Adrenal gland (tissue), 12 donors: ENCODE data around the gene EHBP1L1. TPM values are rescaled to one million over a fixed set of nuclear protein-coding genes. Genes with fewer than 3 reads are reported as not detected.

Experiments
- DNase-seq, 7 donors: peaks; one replicate each; pipeline ENCODE4 v3.0.0-alpha.2; 2019 to 2020
- H3K27ac ChIP-seq, 5 donors: fragments of 200-600 bp; sonication (generic) in 4 of 5; 1 replicate in 3 of 5; 2 replicates in 2 of 5; pipeline versions ENCODE4 v1.5.1 to v1.8.0; 2016 to 2020; ENCODE audit warnings: mild to moderate bottlenecking in 1 of 5
- H3K27me3 ChIP-seq: fragments of 200-600 bp; 2 replicates; pipeline ENCODE4 v1.8.0; 2021
- H3K36me3 ChIP-seq, 2 donors: fragments of 200-600 bp; replicated peaks in 1 of 2; 1 replicate in 1 of 2; 2 replicates in 1 of 2; pipeline versions ENCODE4 v1.5.1 to v1.8.0; 2018 to 2022
- H3K4me1 ChIP-seq, 2 donors: fragments of 200-600 bp; replicated peaks in 1 of 2; 1 replicate in 1 of 2; 2 replicates in 1 of 2; pipeline versions ENCODE4 v1.5.1 to v1.8.0; 2018 to 2021
- H3K4me3 ChIP-seq, 4 donors: fragments of 200-600 bp; sonication (generic) in 3 of 4; one replicate each; pipeline ENCODE4 v1.5.1; 2016 to 2018
- H3K9me3 ChIP-seq, 3 donors: fragments of 200-600 bp; sonication (generic) in 1 of 3; replicated peaks in 1 of 3; 1 replicate in 2 of 3; 2 replicates in 1 of 3; pipeline versions ENCODE4 v1.5.1 to v1.8.0; 2016 to 2021
- POLR2A ChIP-seq, 2 donors: fragments of 450-650 bp; IDR thresholded peaks; one replicate each; pipeline ENCODE4 v1.6.1; 2017; ENCODE audit warnings: antibody characterized with exemption in 2 of 2, mild to moderate bottlenecking in 2 of 2, moderate library complexity in 1 of 2
- WGBS, 4 donors: extraction: QIAGEN DNeasy Blood & Tissue Kit in 2 of 4; methylation state at CpG; one replicate each; pipeline versions ENCODE4 v1.1.5 to v1.1.7; 2013 to 2017; 5-methylcytosine and 5-hydroxymethylcytosine counted together
- intact Hi-C, 2 donors: fragments of 100-400 bp; cut with DNase I; formaldehyde crosslinking; loops; one replicate each; pipeline versions ENCODE4 v1.14.1 to v1.15.0; 2022 to 2023
- polyA plus RNA-seq, 3 donors: library from polyadenylated mRNA; stranded (reverse); fragments of 200-250 nt in 2 of 3; fragments of 350-450 nt in 1 of 3; fragmentation: Illumina TruSeq in 1 of 3; extraction: RNeasy Lipid Tissue Mini Kit (QIAGEN cat#74804) in 1 of 3; gene quantifications; one replicate each; pipeline ENCODE4 v1.2.3, GENCODE V29; 2013 to 2014
- total RNA-seq, 9 donors: library from RNA; depleted of rRNA in 4 of 9; stranded (reverse); fragments of >200 nt in 4 of 9; fragments of 120-200 nt in 1 of 9; fragmentation: NEBNext Ultra II Directional in 1 of 9; extraction: Animal tissue kit (Norgen Biotek cat#: 25700) in 1 of 9; gene quantifications; one replicate each; pipeline versions ENCODE4 v1.1.0 to v1.2.4, GENCODE V29; 2013 to 2023
- TF ChIP-seq, protein P1 (sequence below), 6 experiments: fragments of 450-650 bp in 4 of 6; fragments of 200-600 bp in 2 of 6; sonication (generic) in 1 of 6; IDR thresholded peaks; 1 replicate in 5 of 6; 2 replicates in 1 of 6; pipeline versions ENCODE4 v1.5.1 to v1.8.0; 2016 to 2021; ENCODE audit warnings: antibody characterized with exemption in 6 of 6, mild to moderate bottlenecking in 2 of 6, moderate library complexity in 1 of 6
- donor health status: healthy with polysubstance abuse.
- donor health status: Bipolar disorder and iron deficiency.
- donor health status: DM: yes; HTN: yes; CAD: no.
- donor health status: DM: no; HTN: no; CAD: no.
- donor health status: DM: no; HTN: no; CAD: no.
- donor health status: DM: yes; HTN: yes; CAD: no.

Gene EHBP1L1
- total and polyA plus RNA-seq, 12 donors = 8.7 to 68.0 (median 34.5) TPM

DNA sequence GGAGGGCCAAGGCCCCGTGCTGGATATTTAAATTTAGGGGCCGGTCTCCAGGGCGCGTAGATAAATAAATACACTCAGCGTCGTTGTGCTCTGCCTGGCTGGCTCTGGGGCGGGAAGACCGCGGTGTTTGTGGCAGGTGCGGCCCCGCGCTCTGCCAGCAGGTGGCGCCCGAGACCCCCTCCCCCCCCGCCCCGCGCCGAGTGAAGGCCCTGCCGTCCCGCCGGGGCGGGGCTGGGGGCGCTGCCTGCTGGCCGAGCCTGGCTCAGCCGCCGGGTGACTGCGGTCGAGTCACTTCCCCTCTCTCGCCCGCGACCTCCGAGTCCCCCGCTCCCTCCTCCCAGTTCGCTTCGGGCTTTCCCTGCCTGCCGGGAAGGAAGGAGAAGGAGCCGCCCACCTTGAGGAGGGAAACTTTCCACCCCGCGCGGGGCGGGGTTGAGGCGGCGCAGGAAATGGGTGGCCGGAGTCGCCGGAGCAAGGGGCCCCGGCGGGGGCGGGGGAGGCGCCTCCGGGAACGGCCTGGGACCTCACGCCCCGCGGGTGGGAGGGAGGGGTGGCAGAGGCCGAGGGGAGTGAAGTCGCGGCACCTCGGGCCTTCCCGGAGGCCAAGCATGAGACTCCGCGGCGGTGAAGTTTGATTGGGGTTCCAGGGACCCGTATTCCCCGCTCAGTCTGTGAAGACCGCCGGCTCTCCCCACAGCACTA, 1.6 kb upstream of the EHBP1L1 start:
- peak overlapping the region in 4 of 5 donors; percentile 67 to 96 (median 82) for H3K27ac ChIP-seq
- peaks cover 44 to 59% of the 10 kb centered on the region in 2 donors for H3K4me1 ChIP-seq
- peak; percentile 89 to 97 (median 93) for DNase-seq
- no peaks in the 10 kb centered on the region for H3K9me3 ChIP-seq
- intact Hi-C loops = loop anchor here in 1 of 2 donors (5.0 kb wide), 1 partner anchor 38 kb away; the partner anchor contains the start of gene MAP3K11
- peaks cover 0 to 3% of the 10 kb centered on the region in 2 donors for H3K36me3 ChIP-seq
- WGBS, 4 donors = 1 to 10% (median 1%) methylated on average over 2 to 66 of the region's 67 CpGs; no CpG with 5 or more reads in 1 of the 4 donors
- TF ChIP-seq, protein P1, sequence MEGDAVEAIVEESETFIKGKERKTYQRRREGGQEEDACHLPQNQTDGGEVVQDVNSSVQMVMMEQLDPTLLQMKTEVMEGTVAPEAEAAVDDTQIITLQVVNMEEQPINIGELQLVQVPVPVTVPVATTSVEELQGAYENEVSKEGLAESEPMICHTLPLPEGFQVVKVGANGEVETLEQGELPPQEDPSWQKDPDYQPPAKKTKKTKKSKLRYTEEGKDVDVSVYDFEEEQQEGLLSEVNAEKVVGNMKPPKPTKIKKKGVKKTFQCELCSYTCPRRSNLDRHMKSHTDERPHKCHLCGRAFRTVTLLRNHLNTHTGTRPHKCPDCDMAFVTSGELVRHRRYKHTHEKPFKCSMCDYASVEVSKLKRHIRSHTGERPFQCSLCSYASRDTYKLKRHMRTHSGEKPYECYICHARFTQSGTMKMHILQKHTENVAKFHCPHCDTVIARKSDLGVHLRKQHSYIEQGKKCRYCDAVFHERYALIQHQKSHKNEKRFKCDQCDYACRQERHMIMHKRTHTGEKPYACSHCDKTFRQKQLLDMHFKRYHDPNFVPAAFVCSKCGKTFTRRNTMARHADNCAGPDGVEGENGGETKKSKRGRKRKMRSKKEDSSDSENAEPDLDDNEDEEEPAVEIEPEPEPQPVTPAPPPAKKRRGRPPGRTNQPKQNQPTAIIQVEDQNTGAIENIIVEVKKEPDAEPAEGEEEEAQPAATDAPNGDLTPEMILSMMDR (IDR thresholded peaks at IDR 0.05) = peak; percentile 38 to 98 (median 80)
- TF ChIP-seq POLR2A (IDR thresholded peaks at IDR 0.05) = no peak
- H3K4me3 ChIP-seq = peak overlapping the region in 2 of 4 donors; percentile 24 to 63
- no peaks in the 10 kb centered on the region for H3K27me3 ChIP-seq

- WGBS, 4 donors = 15 to 60% (median 26%) methylated on average over 4 to 28 of the region's 28 CpGs
These were observed 864 bp upstream of the EHBP1L1 start for GRCh38 chr11:65574811-65575567.

DNA sequence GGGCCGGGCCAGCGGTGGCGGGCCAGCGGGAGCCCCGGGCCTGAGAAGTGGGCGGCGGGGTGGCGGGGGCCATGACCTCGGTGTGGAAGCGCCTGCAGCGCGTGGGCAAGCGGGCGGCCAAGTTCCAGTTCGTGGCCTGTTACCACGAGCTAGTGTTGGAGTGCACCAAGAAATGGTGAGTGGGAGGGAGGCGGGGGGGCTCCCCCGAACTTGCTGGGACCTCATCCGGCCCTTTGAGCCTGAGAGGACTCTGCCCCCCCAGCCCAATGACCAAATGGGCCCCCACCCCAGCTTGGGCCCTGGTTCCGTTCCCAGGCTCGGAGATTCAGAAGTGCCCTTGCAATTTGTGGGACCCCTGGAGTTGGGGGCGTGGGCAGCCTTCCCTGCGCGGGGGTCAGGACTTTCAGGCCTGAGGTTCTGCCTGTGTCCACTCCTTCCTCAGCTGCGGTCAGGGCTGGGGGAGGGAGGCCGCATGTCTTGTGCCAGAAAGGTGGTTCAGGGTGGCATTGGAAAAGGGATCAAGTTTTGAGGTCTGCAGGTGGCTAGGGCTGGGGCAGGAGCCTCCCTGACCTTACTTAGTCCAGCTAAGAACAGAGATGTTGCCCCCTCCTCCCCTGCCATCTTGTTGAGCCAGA, 496 bp downstream of the EHBP1L1 start:
- WGBS, 4 donors = 13 to 26% (median 14%) methylated on average over 10 to 26 of the region's 26 CpGs
- Histone ChIP-seq H3K27me3 (no peaks in the 10 kb centered on the region), H3K4me3 (peak overlapping the region; percentile 16 to 63 (median 24)), H3K9me3 (no peaks in the 10 kb centered on the region), H3K27ac (peak overlapping the region; percentile 11 to 96 (median 79)), H3K4me1 (peaks cover 32 to 51% of the 10 kb centered on the region in 2 donors), H3K36me3 (peaks cover 0 to 23% of the 10 kb centered on the region in 2 donors)
- intact Hi-C loops = no loop called here
- TF ChIP-seq, protein P1 (IDR thresholded peaks at IDR 0.05) = no peak
- TF ChIP-seq POLR2A (IDR thresholded peaks at IDR 0.05) = no peak
- peak in 3 of 7 donors; percentile 44 to 72 (median 48) for DNase-seq

More at GRCh38 chr11:65574811-65575567, 864 bp upstream of the EHBP1L1 start:
- Histone ChIP-seq H3K36me3 (peaks cover 0 to 9% of the 10 kb centered on the region in 2 donors), H3K4me1 (peaks cover 41 to 57% of the 10 kb centered on the region in 2 donors), H3K4me3 (peak overlapping the region in 2 of 4 donors; percentile 24 to 63), H3K9me3 (no peaks in the 10 kb centered on the region), H3K27ac (peak overlapping the region in 4 of 5 donors; percentile 67 to 96 (median 82)), H3K27me3 (no peaks in the 10 kb centered on the region)
- TF ChIP-seq, protein P1 (IDR thresholded peaks at IDR 0.05) = no peak
- TF ChIP-seq POLR2A (IDR thresholded peaks at IDR 0.05) = no peak
- intact Hi-C loops = loop anchor here in 1 of 2 donors (5.0 kb wide), 1 partner anchor 37 kb away; the partner anchor contains the start of gene MAP3K11
- peak in 4 of 7 donors; percentile 45 to 80 (median 58) for DNase-seq
